T-helper 1 cell treated with Interleukin-12 subunit alpha and Interleukin-12 subunit beta and Interleukin-4 antibody, amounts not matched to agents 30 μg/mL and 1 μg/mL, for 36 hours (primary cell): Measurements from ENCODE around the gene TARBP2.
A peak's percentile ranks its signal among the peaks of the same experiment; 100 is the strongest.

ENCODE experiments used
- H3K27ac Mint-ChIP-seq: one replicate; pipeline ENCODE4 v1.8.0; 2021; ENCODE audit warnings: mild to moderate bottlenecking, mixed read lengths
- H3K27me3 Mint-ChIP-seq: one replicate; pipeline ENCODE4 v1.8.0; 2021; ENCODE audit warnings: low read depth, mixed read lengths
- H3K36me3 Mint-ChIP-seq: one replicate; pipeline ENCODE4 v1.8.0; 2021; ENCODE audit warnings: low read depth, mixed read lengths
- H3K4me1 Mint-ChIP-seq: one replicate; pipeline ENCODE4 v1.8.0; 2021; ENCODE audit warnings: low read depth, mixed read lengths
- H3K4me3 Mint-ChIP-seq: one replicate; pipeline ENCODE4 v1.8.0; 2021; ENCODE audit warnings: mild to moderate bottlenecking, moderate library complexity, mixed read lengths
- H3K9me3 Mint-ChIP-seq: one replicate; pipeline ENCODE4 v1.8.0; 2021; ENCODE audit warnings: mixed read lengths

Gene TARBP2

GRCh38 chr12:53508534-53509170, 7.6 kb downstream of the TARBP2 start:
- no peak overlapping the region for H3K4me3 Mint-ChIP-seq
- no peaks in the 10 kb centered on the region for H3K9me3 Mint-ChIP-seq
- peak overlapping the region; percentile 38 for H3K27ac Mint-ChIP-seq

GRCh38 chr12:53510181-53510812, 9.2 kb downstream of the TARBP2 start:
- no peak overlapping the region for H3K27ac Mint-ChIP-seq
- peaks cover 23% of the 10 kb centered on the region for H3K36me3 Mint-ChIP-seq

More at GRCh38 chr12:53508534-53509170, 7.6 kb downstream of the TARBP2 start:
- no peaks in the 10 kb centered on the region for H3K27me3 Mint-ChIP-seq
- peaks cover 16% of the 10 kb centered on the region for H3K36me3 Mint-ChIP-seq
- H3K4me1 Mint-ChIP-seq = peaks cover 8% of the 10 kb centered on the region

GRCh38 chr12:53513712-53514410, 12.8 kb downstream of the TARBP2 start:
- Mint-ChIP-seq H3K36me3 (peaks cover 23% of the 10 kb centered on the region), H3K4me1 (peaks cover 3% of the 10 kb centered on the region), H3K9me3 (no peaks in the 10 kb centered on the region), H3K27ac (no peak overlapping the region), H3K27me3 (no peaks in the 10 kb centered on the region), H3K4me3 (no peak overlapping the region)

More at GRCh38 chr12:53510181-53510812, 9.2 kb downstream of the TARBP2 start:
- no peak overlapping the region for H3K4me3 Mint-ChIP-seq
- H3K27me3 Mint-ChIP-seq = no peaks in the 10 kb centered on the region
- H3K9me3 Mint-ChIP-seq = no peaks in the 10 kb centered on the region
- H3K4me1 Mint-ChIP-seq = peaks cover 8% of the 10 kb centered on the region

- H3K36me3 Mint-ChIP-seq = peaks cover 23% of the 10 kb centered on the region
- H3K4me1 Mint-ChIP-seq = peaks cover 3% of the 10 kb centered on the region
- no peak overlapping the region for H3K27ac Mint-ChIP-seq
Measured at GRCh38 chr12:53514628-53515290, 13.7 kb downstream of the TARBP2 start.

GRCh38 chr12:53515291-53515680, 14.2 kb downstream of the TARBP2 start:
- no peak overlapping the region for H3K27ac Mint-ChIP-seq
- H3K4me1 Mint-ChIP-seq = peaks cover 3% of the 10 kb centered on the region
- H3K27me3 Mint-ChIP-seq = no peaks in the 10 kb centered on the region
- no peaks in the 10 kb centered on the region for H3K9me3 Mint-ChIP-seq
- H3K36me3 Mint-ChIP-seq = peaks cover 26% of the 10 kb centered on the region
- H3K4me3 Mint-ChIP-seq = no peak overlapping the region

More at GRCh38 chr12:53514628-53515290, 13.7 kb downstream of the TARBP2 start:
- Mint-ChIP-seq H3K27me3 (no peaks in the 10 kb centered on the region), H3K9me3 (no peaks in the 10 kb centered on the region), H3K4me3 (no peak overlapping the region)

GRCh38 chr12:53516758-53517455, 15.8 kb downstream of the TARBP2 start:
- Mint-ChIP-seq H3K27ac (no peak overlapping the region), H3K4me1 (peaks cover 3% of the 10 kb centered on the region), H3K36me3 (peaks cover 31% of the 10 kb centered on the region), H3K9me3 (no peaks in the 10 kb centered on the region), H3K4me3 (no peak overlapping the region), H3K27me3 (no peaks in the 10 kb centered on the region)

- H3K36me3 Mint-ChIP-seq = peaks cover 33% of the 10 kb centered on the region
- H3K9me3 Mint-ChIP-seq = no peaks in the 10 kb centered on the region
- H3K27me3 Mint-ChIP-seq = no peaks in the 10 kb centered on the region
- H3K4me3 Mint-ChIP-seq = no peak overlapping the region
- H3K27ac Mint-ChIP-seq = no peak overlapping the region
- H3K4me1 Mint-ChIP-seq = no peaks in the 10 kb centered on the region
Measured at GRCh38 chr12:53518381-53518780, 17.3 kb downstream of the TARBP2 start.

- Mint-ChIP-seq H3K9me3 (no peaks in the 10 kb centered on the region), H3K36me3 (peaks cover 26% of the 10 kb centered on the region), H3K27me3 (no peaks in the 10 kb centered on the region), H3K4me3 (no peak overlapping the region), H3K27ac (no peak overlapping the region), H3K4me1 (no peaks in the 10 kb centered on the region)
Measured at GRCh38 chr12:53523131-53523530, 22.0 kb downstream of the TARBP2 start.

GRCh38 chr12:53524476-53524875, 23.4 kb downstream of the TARBP2 start:
- H3K27me3 Mint-ChIP-seq = no peaks in the 10 kb centered on the region
- peaks cover 28% of the 10 kb centered on the region for H3K36me3 Mint-ChIP-seq
- H3K27ac Mint-ChIP-seq = no peak overlapping the region
- no peaks in the 10 kb centered on the region for H3K4me1 Mint-ChIP-seq
- H3K9me3 Mint-ChIP-seq = no peaks in the 10 kb centered on the region
- no peak overlapping the region for H3K4me3 Mint-ChIP-seq

GRCh38 chr12:53530061-53530460, 29.0 kb downstream of the TARBP2 start:
- Mint-ChIP-seq H3K27ac (no peak overlapping the region), H3K4me1 (no peaks in the 10 kb centered on the region), H3K9me3 (no peaks in the 10 kb centered on the region), H3K4me3 (no peak overlapping the region), H3K36me3 (peaks cover 28% of the 10 kb centered on the region), H3K27me3 (no peaks in the 10 kb centered on the region)

GRCh38 chr12:53530920-53531319, 29.8 kb downstream of the TARBP2 start:
- Mint-ChIP-seq H3K4me3 (no peak overlapping the region), H3K36me3 (peaks cover 28% of the 10 kb centered on the region), H3K9me3 (no peaks in the 10 kb centered on the region), H3K27me3 (no peaks in the 10 kb centered on the region), H3K4me1 (no peaks in the 10 kb centered on the region), H3K27ac (no peak overlapping the region)

GRCh38 chr12:53532021-53532420, 30.9 kb downstream of the TARBP2 start:
- H3K9me3 Mint-ChIP-seq = no peaks in the 10 kb centered on the region
- no peak overlapping the region for H3K27ac Mint-ChIP-seq
- H3K27me3 Mint-ChIP-seq = no peaks in the 10 kb centered on the region
- H3K4me1 Mint-ChIP-seq = no peaks in the 10 kb centered on the region
- H3K4me3 Mint-ChIP-seq = no peak overlapping the region
- H3K36me3 Mint-ChIP-seq = peaks cover 30% of the 10 kb centered on the region

GRCh38 chr12:53532524-53533445, 31.7 kb downstream of the TARBP2 start:
- no peaks in the 10 kb centered on the region for H3K4me1 Mint-ChIP-seq
- no peak overlapping the region for H3K4me3 Mint-ChIP-seq
- H3K27me3 Mint-ChIP-seq = no peaks in the 10 kb centered on the region
- no peak overlapping the region for H3K27ac Mint-ChIP-seq
- peaks cover 34% of the 10 kb centered on the region for H3K36me3 Mint-ChIP-seq
- no peaks in the 10 kb centered on the region for H3K9me3 Mint-ChIP-seq
